Mucosa of descending colon (tissue), 3 donors: Measurements from ENCODE around the gene CFAP74. TPM values are rescaled to one million over a fixed set of nuclear protein-coding genes. Genes with fewer than 3 reads are reported as not detected.

Experiments
- ATAC-seq: fragments of 200-7000 bp; cut with Tn5 transposase; one replicate; pipeline ENCODE4 v1.9.1; 2020; ENCODE audit warnings: mild to moderate bottlenecking, moderate library complexity
- DNase-seq, 3 donors: peaks; one replicate each; pipeline ENCODE4 v3.0.0-alpha.2; 2020
- H3K36me3 ChIP-seq: fragments of 200-600 bp; one replicate; pipeline ENCODE4 v1.8.0; 2021; ENCODE audit warnings: low read depth, mild to moderate bottlenecking
- H3K4me1 ChIP-seq: fragments of 200-600 bp; one replicate; pipeline ENCODE4 v1.8.0; 2021; ENCODE audit warnings: low read depth, mild to moderate bottlenecking
- H3K4me3 ChIP-seq: fragments of 200-600 bp; one replicate; pipeline ENCODE4 v1.8.0; 2021; ENCODE audit warnings: mild to moderate bottlenecking
- H3K9me3 ChIP-seq: fragments of 200-600 bp; one replicate; pipeline ENCODE4 v1.8.0; 2021; ENCODE audit warnings: mild to moderate bottlenecking
- CTCF ChIP-seq: fragments of 200-600 bp; IDR thresholded peaks from one replicate; pipeline ENCODE4 v1.8.0; 2022; ENCODE audit warnings: antibody characterized with exemption, mild to moderate bottlenecking
- intact Hi-C, 2 donors: fragments of 100-400 bp; cut with DNase I in 1 of 2; cut with micrococcal nuclease in 1 of 2; formaldehyde crosslinking; loops; one replicate each; pipeline versions ENCODE4 v1.11.0 to v1.11.1; 2022; cut with DNase I, micrococcal nuclease
- total RNA-seq, 3 donors: library from RNA; stranded (reverse); fragmentation: NEBNext Ultra II Directional in 2 of 3; extraction: Animal tissue kit (Norgen Biotek cat#: 25700) in 2 of 3; gene quantifications; one replicate each; pipeline versions ENCODE4 v1.2.1 to v1.2.4, GENCODE V29; 2021 to 2023
- donor health status: DM: no; HTN: no; CAD: no; lungs with moderate emphysema.
- donor health status: DM: no; HTN: no; CAD: no.
- donor health status: DM: no; HTN: yes; CAD: no.

CFAP74 gene
- total RNA-seq, 3 donors from 2014 or later, result 0.06 to 0.13 TPM; not detected in 1

- peak; percentile 13 for ATAC-seq
- Histone ChIP-seq H3K4me3 (peak overlapping the region; percentile 63), H3K4me1 (peaks cover 42% of the 10 kb centered on the region), H3K36me3 (no peaks in the 10 kb centered on the region), H3K9me3 (no peaks in the 10 kb centered on the region)
- TF ChIP-seq CTCF, result no peak
- intact Hi-C loops, result no loop called here
- no peak for DNase-seq
Observed at GRCh38 chr1:2050461-2050792, 46.8 kb upstream of the CFAP74 start.

- peaks cover 48% of the 10 kb centered on the region for H3K4me1 ChIP-seq
- peak; percentile 89 for ATAC-seq
- no peak for TF ChIP-seq CTCF
- no peaks in the 10 kb centered on the region for H3K9me3 ChIP-seq
- intact Hi-C loops, result loop anchor here (10.0 kb wide), 1 partner anchor 105 kb away; no protein-coding TSS in a partner anchor
- H3K36me3 ChIP-seq, result no peaks in the 10 kb centered on the region
- H3K4me3 ChIP-seq, result peak within 1 kb of the TSS; percentile 63
- DNase-seq, result peak; percentile 94 to 98 (median 97)
Observed at GRCh38 chr1:2049718-2050431, 46.3 kb upstream of the CFAP74 start, which contains the start of gene PRKCZ. TSS of gene PRKCZ (plus strand) at chr1:2050411. CDS start at chr1:2050631, 220 bp downstream.

- peak; percentile 47 to 79 (median 73) for DNase-seq
- ATAC-seq, result peak; percentile 35
- TF ChIP-seq CTCF, result no peak
- H3K4me1 ChIP-seq, result peaks cover 50% of the 10 kb centered on the region
- intact Hi-C loops, result loop anchor here (10.0 kb wide), 1 partner anchor 104 kb away; no protein-coding TSS in a partner anchor
- no peaks in the 10 kb centered on the region for H3K36me3 ChIP-seq
- H3K4me3 ChIP-seq, result no peak overlapping the region
- H3K9me3 ChIP-seq, result no peaks in the 10 kb centered on the region
Observed at GRCh38 chr1:2049225-2049717, 45.7 kb upstream of the CFAP74 start.

GRCh38 chr1:2047749-2048729 is 44.5 kb upstream of the CFAP74 start:
- H3K4me3 ChIP-seq, result no peak overlapping the region
- H3K9me3 ChIP-seq, result no peaks in the 10 kb centered on the region
- DNase-seq (peak; percentile 70 to 81 (median 80)), ATAC-seq (peak; percentile 45)
- H3K4me1 ChIP-seq, result peaks cover 50% of the 10 kb centered on the region
- no peaks in the 10 kb centered on the region for H3K36me3 ChIP-seq
- intact Hi-C loops, result loop anchor here (10.0 kb wide), 1 partner anchor 103 kb away; no protein-coding TSS in a partner anchor
- TF ChIP-seq CTCF, result no peak

- intact Hi-C loops, result loop anchor here (10.0 kb wide), 1 partner anchor 102 kb away; no protein-coding TSS in a partner anchor
- ATAC-seq (peak; percentile 27), DNase-seq (peak; percentile 70 to 79 (median 76))
- no peak for TF ChIP-seq CTCF
- H3K4me3 ChIP-seq, result no peak overlapping the region
- peaks cover 50% of the 10 kb centered on the region for H3K4me1 ChIP-seq
- no peaks in the 10 kb centered on the region for H3K9me3 ChIP-seq
- H3K36me3 ChIP-seq, result no peaks in the 10 kb centered on the region
Observed at GRCh38 chr1:2046953-2047748, 43.6 kb upstream of the CFAP74 start.
